OCI-LY3 (cell line): Measurements from ENCODE around the gene STK38L.

ENCODE experiments used
- EZH2phosphoT487 ChIP-seq: fragments of 200-600 bp; shearing (Covaris generic); IDR thresholded peaks from 2 replicates; pipeline ENCODE4 v1.6.1; 2018; ENCODE audit warnings: antibody characterized with exemption, mixed run types, low read depth
- TF ChIP-seq, protein P1 (sequence below): fragments of 200-600, 300-600 bp; sonication (generic); IDR thresholded peaks from 2 replicates; pipeline ENCODE4 v1.5.1; 2014; ENCODE audit warnings: antibody characterized with exemption, low read length, low read depth

DNA sequence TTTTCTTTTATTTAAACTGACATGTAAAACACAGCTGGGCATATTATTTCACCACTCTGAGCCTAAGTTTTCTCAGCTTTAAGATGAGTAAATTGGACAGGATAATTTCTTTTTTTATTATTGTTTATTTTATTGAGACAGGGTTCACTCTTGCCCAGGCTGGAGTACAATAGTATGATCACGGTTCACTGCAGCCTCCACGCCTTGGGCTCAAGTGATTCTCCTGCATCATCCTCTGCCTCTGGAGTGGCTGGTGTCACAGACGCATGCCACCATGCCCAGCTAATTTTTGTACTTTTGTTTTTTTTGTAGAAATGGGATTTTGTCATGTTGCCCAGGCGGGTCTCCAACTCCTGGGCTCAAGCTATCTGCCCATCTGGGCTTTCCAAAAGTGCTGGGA is 101.3 kb downstream of the STK38L start:
- TF ChIP-seq, protein P1, sequence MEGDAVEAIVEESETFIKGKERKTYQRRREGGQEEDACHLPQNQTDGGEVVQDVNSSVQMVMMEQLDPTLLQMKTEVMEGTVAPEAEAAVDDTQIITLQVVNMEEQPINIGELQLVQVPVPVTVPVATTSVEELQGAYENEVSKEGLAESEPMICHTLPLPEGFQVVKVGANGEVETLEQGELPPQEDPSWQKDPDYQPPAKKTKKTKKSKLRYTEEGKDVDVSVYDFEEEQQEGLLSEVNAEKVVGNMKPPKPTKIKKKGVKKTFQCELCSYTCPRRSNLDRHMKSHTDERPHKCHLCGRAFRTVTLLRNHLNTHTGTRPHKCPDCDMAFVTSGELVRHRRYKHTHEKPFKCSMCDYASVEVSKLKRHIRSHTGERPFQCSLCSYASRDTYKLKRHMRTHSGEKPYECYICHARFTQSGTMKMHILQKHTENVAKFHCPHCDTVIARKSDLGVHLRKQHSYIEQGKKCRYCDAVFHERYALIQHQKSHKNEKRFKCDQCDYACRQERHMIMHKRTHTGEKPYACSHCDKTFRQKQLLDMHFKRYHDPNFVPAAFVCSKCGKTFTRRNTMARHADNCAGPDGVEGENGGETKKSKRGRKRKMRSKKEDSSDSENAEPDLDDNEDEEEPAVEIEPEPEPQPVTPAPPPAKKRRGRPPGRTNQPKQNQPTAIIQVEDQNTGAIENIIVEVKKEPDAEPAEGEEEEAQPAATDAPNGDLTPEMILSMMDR = no peak
- TF ChIP-seq EZH2phosphoT487 = no peak
